Esophagus (tissue), 2 donors: ENCODE results near the gene CDK14. TPM values are rescaled to one million over a fixed set of nuclear protein-coding genes. Genes with fewer than 3 reads are reported as not detected.

Experiments
- H3K27ac ChIP-seq, 2 donors: one replicate each; pipeline ENCODE4 v1.5.1; 2013; ENCODE audit warnings: low read depth in 2 of 2, mild to moderate bottlenecking in 2 of 2, inconsistent platforms in 1 of 2, low read length in 1 of 2, moderate library complexity in 1 of 2
- H3K27me3 ChIP-seq, 2 donors: one replicate each; pipeline ENCODE4 v1.6.1; 2013; ENCODE audit warnings: low read length in 2 of 2, control low read depth in 1 of 2, mild to moderate bottlenecking in 1 of 2; ENCODE audit not compliant: insufficient read depth in 2 of 2, control insufficient read depth in 1 of 2
- H3K36me3 ChIP-seq, 2 donors: one replicate each; pipeline ENCODE4 v1.6.1; 2013; ENCODE audit warnings: low read length in 1 of 2; ENCODE audit not compliant: control insufficient read depth in 2 of 2, insufficient read depth in 2 of 2
- H3K4me1 ChIP-seq, 2 donors: one replicate each; pipeline ENCODE4 v1.6.1; 2013; ENCODE audit warnings: low read length in 1 of 2; ENCODE audit not compliant: control insufficient read depth in 2 of 2, insufficient read depth in 2 of 2
- H3K4me3 ChIP-seq, 2 donors: one replicate each; pipeline ENCODE4 v1.5.1; 2013; ENCODE audit warnings: low read length in 2 of 2, mild to moderate bottlenecking in 2 of 2, low read depth in 1 of 2, moderate library complexity in 1 of 2
- H3K9me3 ChIP-seq, 2 donors: one replicate each; pipeline ENCODE4 v1.6.1; 2013; ENCODE audit warnings: mild to moderate bottlenecking in 2 of 2, low read depth in 1 of 2, low read length in 1 of 2, moderate library complexity in 1 of 2; ENCODE audit not compliant: control insufficient read depth in 2 of 2, insufficient read depth in 1 of 2
- WGBS, 2 donors: extraction: QIAGEN DNeasy Blood & Tissue Kit; methylation state at CpG; one replicate each; pipeline ENCODE4 v1.1.7; 2013; 5-methylcytosine and 5-hydroxymethylcytosine counted together
- polyA plus RNA-seq, 2 donors: library from polyadenylated mRNA; stranded (reverse); fragments of 200-250 nt; gene quantifications; one replicate each; pipeline ENCODE4 v1.2.3, GENCODE V29; 2013
- donor health status: healthy with polysubstance abuse.
- donor health status: Bipolar disorder and iron deficiency.

The CDK14 gene
- polyA plus RNA-seq, 2 donors: 0.51 to 0.59 TPM

- Histone ChIP-seq H3K9me3 (peaks cover 0 to 3% of the 10 kb centered on the region in 2 donors), H3K4me3 (no peak overlapping the region), H3K4me1 (no peaks in the 10 kb centered on the region), H3K27me3 (no peaks in the 10 kb centered on the region), H3K27ac (no peak overlapping the region), H3K36me3 (no peaks in the 10 kb centered on the region)
- 67 to 71% methylated on average over 4 of the region's 4 CpGs for WGBS, 2 donors
These were observed 245.8 kb downstream of the CDK14 start for GRCh38 chr7:90841759-90842429.

DNA sequence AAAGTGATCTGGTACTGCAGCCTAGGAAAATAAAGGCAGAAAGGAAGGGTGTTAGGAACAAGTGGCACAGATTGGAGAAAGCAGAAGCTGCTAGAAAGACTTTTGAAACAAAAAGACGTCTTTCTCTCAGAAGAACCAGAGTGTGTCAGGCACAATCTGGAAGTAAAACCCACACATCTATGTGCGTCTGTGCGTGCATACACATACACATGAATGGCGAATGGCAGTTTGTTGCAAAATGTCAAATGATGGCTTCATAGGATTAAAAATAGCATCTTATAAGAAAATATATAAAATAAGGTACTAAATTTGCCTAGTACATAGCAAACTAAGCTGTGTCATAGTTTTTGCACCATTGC, 246.3 kb downstream of the CDK14 start:
- peaks cover 0 to 3% of the 10 kb centered on the region in 2 donors for H3K9me3 ChIP-seq
- 87 to 91% methylated on average over 4 of the region's 4 CpGs for WGBS, 2 donors
- H3K36me3 ChIP-seq: no peaks in the 10 kb centered on the region
- H3K4me3 ChIP-seq: no peak overlapping the region
- H3K27me3 ChIP-seq: no peaks in the 10 kb centered on the region
- no peak overlapping the region for H3K27ac ChIP-seq
- no peaks in the 10 kb centered on the region for H3K4me1 ChIP-seq

- Histone ChIP-seq H3K27ac (no peak overlapping the region), H3K36me3 (no peaks in the 10 kb centered on the region), H3K4me3 (no peak overlapping the region), H3K4me1 (no peaks in the 10 kb centered on the region), H3K27me3 (no peaks in the 10 kb centered on the region), H3K9me3 (peaks cover 0 to 3% of the 10 kb centered on the region in 2 donors)
These were observed 247.4 kb downstream of the CDK14 start for GRCh38 chr7:90843472-90843871.

GRCh38 chr7:90844421-90844820, 248.3 kb downstream of the CDK14 start:
- H3K9me3 ChIP-seq: no peaks in the 10 kb centered on the region
- H3K4me1 ChIP-seq: no peaks in the 10 kb centered on the region
- H3K4me3 ChIP-seq: no peak overlapping the region
- H3K36me3 ChIP-seq: no peaks in the 10 kb centered on the region
- WGBS, 2 donors: 69 to 73% methylated on average over 1 of the region's 1 CpG
- H3K27ac ChIP-seq: no peak overlapping the region
- H3K27me3 ChIP-seq: no peaks in the 10 kb centered on the region

- no peaks in the 10 kb centered on the region for H3K36me3 ChIP-seq
- H3K27me3 ChIP-seq: no peaks in the 10 kb centered on the region
- no peaks in the 10 kb centered on the region for H3K9me3 ChIP-seq
- H3K4me1 ChIP-seq: no peaks in the 10 kb centered on the region
- H3K4me3 ChIP-seq: no peak overlapping the region
- H3K27ac ChIP-seq: no peak overlapping the region
These were observed 250.1 kb downstream of the CDK14 start for GRCh38 chr7:90846192-90846591.

DNA sequence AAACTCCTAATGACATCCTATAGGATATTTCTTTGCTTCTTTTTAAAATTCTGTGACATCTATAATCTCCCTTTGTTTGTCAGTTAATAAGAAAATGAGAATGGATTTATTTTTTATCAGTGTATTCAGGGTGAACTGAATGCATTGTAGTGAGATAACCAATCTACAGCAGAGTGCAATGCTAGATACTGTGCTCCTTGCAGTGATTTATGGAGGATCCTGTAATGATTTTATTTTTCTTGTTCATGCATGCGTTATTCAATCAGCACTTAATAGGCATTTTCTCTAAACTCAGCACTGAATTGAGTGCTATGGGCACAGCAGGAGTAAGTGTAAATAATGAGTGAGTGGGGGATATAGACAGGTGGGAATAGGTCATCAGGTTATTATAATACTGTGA, 253.9 kb downstream of the CDK14 start:
- no peaks in the 10 kb centered on the region for H3K36me3 ChIP-seq
- H3K27ac ChIP-seq: no peak overlapping the region
- no peaks in the 10 kb centered on the region for H3K9me3 ChIP-seq
- WGBS, 2 donors: 85 to 88% methylated on average over 1 of the region's 1 CpG
- H3K4me1 ChIP-seq: no peaks in the 10 kb centered on the region
- H3K27me3 ChIP-seq: no peaks in the 10 kb centered on the region
- no peak overlapping the region for H3K4me3 ChIP-seq

DNA sequence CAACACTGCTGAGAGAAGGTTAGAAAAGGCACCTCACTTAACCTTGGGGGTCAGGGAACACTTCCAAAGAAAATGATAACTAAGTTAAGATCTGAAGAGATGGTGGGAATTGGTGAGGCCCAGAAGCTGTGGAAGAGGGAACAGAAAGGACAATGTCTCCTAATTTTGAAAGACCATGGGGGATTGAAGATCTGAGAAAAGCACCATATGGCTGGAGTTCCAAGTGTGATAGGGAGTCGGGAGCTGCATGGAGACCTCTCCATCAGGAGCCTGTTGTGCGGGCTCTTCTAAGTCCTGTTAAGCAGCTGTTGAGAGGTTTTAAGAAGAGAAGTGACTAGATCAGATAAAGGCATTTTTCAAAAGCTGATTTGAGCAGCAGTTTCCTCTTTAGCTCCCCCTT, 254.3 kb downstream of the CDK14 start:
- no peaks in the 10 kb centered on the region for H3K36me3 ChIP-seq
- no peaks in the 10 kb centered on the region for H3K4me1 ChIP-seq
- no peaks in the 10 kb centered on the region for H3K27me3 ChIP-seq
- H3K27ac ChIP-seq: no peak overlapping the region
- H3K9me3 ChIP-seq: no peaks in the 10 kb centered on the region
- WGBS, 2 donors: 71 to 80% methylated on average over 2 of the region's 2 CpGs
- no peak overlapping the region for H3K4me3 ChIP-seq

DNA sequence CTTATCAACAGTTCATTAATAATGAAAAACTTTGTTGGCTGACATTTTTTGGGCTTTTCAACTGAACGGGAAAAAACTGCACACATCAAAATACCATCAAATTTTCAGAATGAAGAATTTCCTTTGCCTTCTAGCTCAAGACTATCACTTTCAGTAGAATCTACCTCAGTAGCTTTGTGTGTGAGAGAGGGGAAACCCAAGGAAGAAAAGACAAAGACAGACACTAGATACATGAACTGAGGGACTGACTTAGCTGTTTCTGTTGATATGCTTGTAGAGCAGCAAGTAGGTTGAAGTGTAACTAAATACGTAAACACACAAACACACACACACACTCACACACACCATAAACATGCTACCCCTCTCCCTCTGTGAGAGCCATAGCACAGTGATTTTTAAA, 257.1 kb downstream of the CDK14 start:
- no peaks in the 10 kb centered on the region for H3K36me3 ChIP-seq
- H3K27ac ChIP-seq: no peak overlapping the region
- 89 to 90% methylated on average over 2 of the region's 2 CpGs for WGBS, 2 donors

DNA sequence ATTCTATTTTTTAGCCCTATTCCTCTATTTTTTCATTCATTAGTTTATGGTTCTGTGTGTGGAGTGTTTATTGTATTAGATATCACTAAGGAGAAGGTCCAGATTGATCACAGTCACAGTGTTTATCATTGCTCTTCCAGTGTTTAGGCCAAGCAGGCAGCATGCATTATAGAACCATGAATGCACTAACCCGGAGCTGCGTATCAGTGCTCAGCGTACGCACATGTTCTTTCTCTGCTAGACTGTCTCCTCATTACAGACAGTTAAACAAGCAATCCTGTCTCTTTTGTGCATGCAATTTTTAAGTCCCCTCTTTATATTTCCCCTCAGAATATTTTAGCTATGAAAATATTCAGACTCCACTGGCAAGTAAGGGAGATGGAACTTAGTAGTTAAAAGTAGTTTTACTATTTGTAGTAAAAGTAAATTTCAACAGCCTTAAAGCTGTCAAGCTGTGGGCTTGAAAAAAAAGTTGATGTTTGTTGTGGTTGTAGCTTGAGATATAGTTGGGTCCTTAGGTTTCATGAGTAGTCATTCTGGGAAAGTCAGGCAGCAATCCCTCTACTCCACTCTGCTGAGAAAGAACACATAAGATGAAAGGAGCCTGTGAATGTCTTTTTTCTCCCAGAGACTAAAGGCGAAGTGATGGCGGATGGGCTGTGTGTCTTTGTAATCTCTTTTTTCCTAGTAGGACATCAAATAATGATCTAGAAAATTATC, 260.4 kb downstream of the CDK14 start:
- Histone ChIP-seq H3K4me3 (no peak overlapping the region), H3K36me3 (no peaks in the 10 kb centered on the region), H3K4me1 (no peaks in the 10 kb centered on the region), H3K27me3 (no peaks in the 10 kb centered on the region), H3K9me3 (no peaks in the 10 kb centered on the region), H3K27ac (no peak overlapping the region)
- WGBS, 2 donors: 85 to 87% methylated on average over 6 of the region's 6 CpGs

More for the DNA sequence above, 257.1 kb downstream of the CDK14 start:
- Histone ChIP-seq H3K9me3 (no peaks in the 10 kb centered on the region), H3K27me3 (no peaks in the 10 kb centered on the region), H3K4me3 (no peak overlapping the region), H3K4me1 (no peaks in the 10 kb centered on the region)

- Histone ChIP-seq H3K4me3 (no peak overlapping the region), H3K4me1 (no peaks in the 10 kb centered on the region), H3K9me3 (no peaks in the 10 kb centered on the region), H3K36me3 (no peaks in the 10 kb centered on the region), H3K27me3 (no peaks in the 10 kb centered on the region), H3K27ac (no peak overlapping the region)
- 72 to 83% methylated on average over 2 of the region's 2 CpGs for WGBS, 2 donors
These were observed 261.5 kb downstream of the CDK14 start for GRCh38 chr7:90857603-90858002.
